HepG2 (cell line): ENCODE results near the gene IRF1. TPM values are rescaled to one million over a fixed set of nuclear protein-coding genes. Genes with fewer than 3 reads are reported as not detected.

Source experiments
- ATAC-seq: fragments of 200-7000 bp; cut with Tn5 transposase; 3 replicates; pipeline ENCODE4 v1.9.1; 2020; ENCODE audit warnings: mild to moderate bottlenecking, moderate library complexity
- BruUV-seq: library from RNA; stranded (reverse); fragments of 400-500 nt; replicated peaks from 2 replicates; lab custom pipeline; 2021; lab: Mats Ljungman, UMichigan
- CTCF ChIA-PET: fragments of 300-600 bp; formaldehyde crosslinking; extraction: SDS; loops from one replicate; lab custom pipeline; 2021; ENCODE audit warnings: low total read pairs, inconsistent platforms, low intra/inter-chr PET ratio; lab: Yijun Ruan, JAX
- POLR2A ChIA-PET: fragments of 350-600 bp; sonication (Branson Sonifier 250); formaldehyde crosslinking; loops from one replicate; lab custom pipeline; 2020; ENCODE audit warnings: antibody characterized with exemption, inconsistent platforms; lab: Yijun Ruan, JAX
- DNase-seq: peaks from one replicate; pipeline ENCODE4 v3.0.0-alpha.2; 2015; ENCODE audit warnings: low spot score
- FAIRE-seq: peaks from 3 replicates; lab custom pipeline; 2011; peaks lifted over from hg19 to GRCh38; lab: Jason Lieb, UNC
- H2AFZ ChIP-seq: one replicate; pipeline ENCODE4 v1.6.1; 2011; ENCODE audit warnings: low read length, inconsistent platforms
- H3K27ac ChIP-seq: fragments of 300-600 bp; 3 replicates; pipeline ENCODE4 v1.8.0; 2011; ENCODE audit warnings: mixed run types, mild to moderate bottlenecking, mixed read lengths, low read length, inconsistent platforms; ENCODE audit not compliant: insufficient read depth; ENCODE audit errors: extremely low read length
- H3K27me3 ChIP-seq, 2 experiments: fragments of 200-600 bp in 1 of 2; 2 replicates in 1 of 2; 3 replicates in 1 of 2; pipeline versions ENCODE4 v1.6.0 to v1.8.0; 2011; ENCODE audit warnings: low read length in 2 of 2, mild to moderate bottlenecking in 2 of 2, moderate library complexity in 2 of 2, inconsistent platforms in 1 of 2; ENCODE audit not compliant: insufficient read depth in 2 of 2, control insufficient read depth in 1 of 2
- H3K36me3 ChIP-seq, 2 experiments: fragments of 200-600 bp in 1 of 2; replicated peaks in 1 of 2; 2 replicates in 1 of 2; 3 replicates in 1 of 2; pipeline versions ENCODE4 v1.5.1 to v1.8.0; 2011; ENCODE audit warnings: low read length in 2 of 2, inconsistent platforms in 1 of 2; ENCODE audit not compliant: insufficient read depth in 2 of 2, control insufficient read depth in 1 of 2
- H3K4me1 ChIP-seq: 2 replicates; pipeline ENCODE4 v1.5.1; 2012; ENCODE audit warnings: low read length, inconsistent platforms; ENCODE audit not compliant: insufficient read depth
- H3K4me2 ChIP-seq: 2 replicates; pipeline ENCODE4 v1.6.0; 2011; ENCODE audit warnings: low read depth, low read length, inconsistent platforms
- H3K4me3 ChIP-seq, 3 experiments: fragments of 200-600 bp in 1 of 3; sonication (generic), shearing (Covaris generic) in 1 of 3; replicated peaks in 1 of 3; 2 replicates each; pipeline ENCODE4 v1.5.1; 2011 to 2016; ENCODE audit warnings: low read length in 3 of 3, inconsistent platforms in 2 of 3, low read depth in 2 of 3, mild to moderate bottlenecking in 2 of 3, control low read depth in 1 of 3, mixed read lengths in 1 of 3; ENCODE audit not compliant: insufficient read depth in 1 of 3
- H3K79me2 ChIP-seq: one replicate; pipeline ENCODE4 v1.6.1; 2011; ENCODE audit warnings: low read length, inconsistent platforms; ENCODE audit not compliant: insufficient read depth
- H3K9ac ChIP-seq: 2 replicates; pipeline ENCODE4 v1.6.0; 2011; ENCODE audit warnings: mild to moderate bottlenecking, low read depth, low read length, inconsistent platforms; ENCODE audit not compliant: insufficient read depth
- H3K9me3 ChIP-seq: 2 replicates; pipeline ENCODE4 v1.5.1; 2012; ENCODE audit warnings: mild to moderate bottlenecking, low read length
- H4K20me1 ChIP-seq: 2 replicates; pipeline ENCODE4 v1.6.0; 2011; ENCODE audit warnings: inconsistent platforms, mild to moderate bottlenecking, low read length, moderate library complexity; ENCODE audit not compliant: insufficient read depth
- CAMTA2 ChIP-seq: sonication (generic); formaldehyde crosslinking; IDR thresholded peaks from 2 replicates; pipeline ENCODE4 v1.4.0; 2020; ENCODE audit warnings: mild to moderate bottlenecking, missing genetic modification reagents, borderline replicate concordance
- HMG20A ChIP-seq: IDR thresholded peaks from 2 replicates; pipeline ENCODE4 v1.6.1; 2016; ENCODE audit warnings: borderline replicate concordance
- IKZF4 ChIP-seq: sonication (generic); formaldehyde crosslinking; IDR thresholded peaks from 2 replicates; pipeline ENCODE4 v1.5.1; 2020; ENCODE audit warnings: borderline replicate concordance, mild to moderate bottlenecking, low read depth, missing genetic modification reagents; ENCODE audit errors: not compliant biosample characterization
- KDM1A ChIP-seq: IDR thresholded peaks from 2 replicates; pipeline ENCODE4 v1.6.1; 2016; ENCODE audit warnings: missing compliant biosample characterization
- NONO ChIP-seq, 2 experiments: fragments of 450-650 bp in 1 of 2; sonication (generic) in 1 of 2; formaldehyde crosslinking in 1 of 2; IDR thresholded peaks in 1 of 2; conservative IDR thresholded peaks in 1 of 2; 2 replicates each; pipeline versions ENCODE4 v1.6.1 to v1.8.0; 2017 to 2022; ENCODE audit warnings: mild to moderate bottlenecking in 1 of 2, missing genetic modification reagents in 1 of 2, moderate library complexity in 1 of 2
- NR1H2 ChIP-seq: sonication (generic); formaldehyde crosslinking; IDR thresholded peaks from 2 replicates; pipeline ENCODE4 v1.8.1; 2022; ENCODE audit warnings: low read depth, missing genetic modification reagents, borderline replicate concordance
- PCBP2 ChIP-seq: fragments of 200-400 bp; formaldehyde crosslinking; optimal IDR thresholded peaks from 2 replicates; pipeline ENCODE3; 2018; ENCODE audit warnings: low read length, low read depth; ENCODE audit not compliant: poor library complexity, severe bottlenecking
- POLR2AphosphoS2 ChIP-seq: IDR thresholded peaks from 2 replicates; pipeline ENCODE4 v1.6.1; 2011; ENCODE audit warnings: low read depth, low read length, improper control_type of control experiment
- TBX3 ChIP-seq: fragments of 450-650 bp; IDR thresholded peaks from 2 replicates; pipeline ENCODE4 v1.6.1; 2017; ENCODE audit warnings: antibody characterized with exemption, mild to moderate bottlenecking, inconsistent platforms, borderline replicate concordance
- ZKSCAN5 ChIP-seq: sonication (generic); formaldehyde crosslinking; IDR thresholded peaks from 2 replicates; pipeline ENCODE4 v1.5.1; 2020; ENCODE audit warnings: mild to moderate bottlenecking, missing genetic modification reagents
- ZNF30 ChIP-seq: sonication (generic); formaldehyde crosslinking; IDR thresholded peaks from 2 replicates; pipeline ENCODE4 v1.5.0; 2020; ENCODE audit warnings: mild to moderate bottlenecking, missing genetic modification reagents
- ZNF329 ChIP-seq: sonication (generic); formaldehyde crosslinking; IDR thresholded peaks from 2 replicates; pipeline ENCODE4 v1.9.0; 2021; ENCODE audit warnings: low read depth, mild to moderate bottlenecking, missing genetic modification reagents
- ZNF333 ChIP-seq: sonication (generic); formaldehyde crosslinking; IDR thresholded peaks from 2 replicates; pipeline ENCODE4 v1.4.0; 2020; ENCODE audit warnings: mild to moderate bottlenecking, missing genetic modification reagents, borderline replicate concordance
- ZNF34 ChIP-seq: sonication (generic); formaldehyde crosslinking; IDR thresholded peaks from 2 replicates; pipeline ENCODE4 v1.4.0; 2020; ENCODE audit warnings: mild to moderate bottlenecking, missing genetic modification reagents, borderline replicate concordance
- ZNF362 ChIP-seq: sonication (generic); formaldehyde crosslinking; IDR thresholded peaks from 2 replicates; pipeline ENCODE4 v1.4.0; 2020; ENCODE audit warnings: missing genetic modification reagents, mild to moderate bottlenecking, borderline replicate concordance
- ZNF562 ChIP-seq: sonication (generic); formaldehyde crosslinking; IDR thresholded peaks from 2 replicates; pipeline ENCODE4 v1.8.0; 2022; ENCODE audit warnings: missing genetic modification reagents, borderline replicate concordance
- ZNF580 ChIP-seq: IDR thresholded peaks from 2 replicates; pipeline ENCODE4 v1.6.1; 2016; ENCODE audit warnings: low read depth, borderline replicate concordance
- WGBS: methylation state at CpG from one replicate; pipeline ENCODE4 v1.1.6; 2017; ENCODE audit warnings: low lambda C conversion rate; 5-methylcytosine and 5-hydroxymethylcytosine counted together
- in situ Hi-C: cut with HindIII; loops from 2 replicates; pipeline ENCODE4 v1.10.0; 2017; ENCODE audit warnings: low pct_unique_long_range_greater_than_20kb; ENCODE audit not compliant: extremely low pct_ligation_motif_present
- intact Hi-C: fragments of 100-400 bp; cut with micrococcal nuclease; formaldehyde crosslinking; loops from one replicate; pipeline ENCODE4 v1.10.0; 2022; ENCODE audit not compliant: unreplicated experiment
- polyA plus RNA-seq, 8 experiments: library from polyadenylated mRNA; depleted of rRNA in 3 of 8; stranded (reverse) in 7 of 8; unstranded in 1 of 8; fragments of >200 nt; fragmentation: Illumina TruSeq in 4 of 8; extraction: Trizol in 4 of 8; gene quantifications; 2 replicates each; pipeline versions ENCODE4 v1.2.1 to v1.2.3, GENCODE V29; 2011 to 2016; ENCODE audit warnings: low read depth in 4 of 8, missing spikeins in 1 of 8, mixed read lengths in 1 of 8; ENCODE audit not compliant: insufficient read depth in 1 of 8
- total RNA-seq, 5 experiments: library from RNA; depleted of rRNA; stranded (reverse); fragments of >200 nt; fragmentation: Illumina TruSeq; extraction: Trizol; gene quantifications; 2 replicates each; pipeline ENCODE4 v1.2.3, GENCODE V29; 2016; ENCODE audit warnings: low read depth in 1 of 5
- TF ChIP-seq, protein P1 (sequence below): sonication (generic); formaldehyde crosslinking; IDR thresholded peaks from 2 replicates; pipeline ENCODE4 v1.5.0; 2020; ENCODE audit warnings: mild to moderate bottlenecking, missing genetic modification reagents

IRF1 gene
- total and polyA plus RNA-seq, 2 of the 13 experiments (the other 11 are each of a cell fraction or from before 2014, with no cell fraction given) = 4.1 to 8.8 TPM

DNA sequence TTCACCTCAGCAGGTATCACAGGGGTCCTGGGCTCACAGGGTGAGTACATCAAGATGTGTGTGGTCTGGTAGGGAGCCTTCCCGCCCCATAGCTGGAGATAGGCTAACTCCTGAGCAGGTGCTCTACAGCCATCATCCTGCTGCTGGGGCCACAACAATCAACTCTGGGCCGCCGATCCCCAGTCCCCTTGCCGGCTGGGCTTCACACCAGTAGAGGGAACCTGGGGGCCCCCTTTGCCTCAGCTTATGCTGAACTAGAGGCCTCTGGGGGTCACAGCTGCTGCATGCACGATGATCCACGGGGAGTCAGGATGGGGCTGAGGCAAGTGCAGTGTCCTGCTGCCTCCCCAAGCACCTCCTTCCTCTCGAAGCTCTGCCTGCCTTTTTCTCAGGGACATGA is 46.5 kb downstream of the IRF1 start:
- H2AFZ ChIP-seq = no peak overlapping the region

DNA sequence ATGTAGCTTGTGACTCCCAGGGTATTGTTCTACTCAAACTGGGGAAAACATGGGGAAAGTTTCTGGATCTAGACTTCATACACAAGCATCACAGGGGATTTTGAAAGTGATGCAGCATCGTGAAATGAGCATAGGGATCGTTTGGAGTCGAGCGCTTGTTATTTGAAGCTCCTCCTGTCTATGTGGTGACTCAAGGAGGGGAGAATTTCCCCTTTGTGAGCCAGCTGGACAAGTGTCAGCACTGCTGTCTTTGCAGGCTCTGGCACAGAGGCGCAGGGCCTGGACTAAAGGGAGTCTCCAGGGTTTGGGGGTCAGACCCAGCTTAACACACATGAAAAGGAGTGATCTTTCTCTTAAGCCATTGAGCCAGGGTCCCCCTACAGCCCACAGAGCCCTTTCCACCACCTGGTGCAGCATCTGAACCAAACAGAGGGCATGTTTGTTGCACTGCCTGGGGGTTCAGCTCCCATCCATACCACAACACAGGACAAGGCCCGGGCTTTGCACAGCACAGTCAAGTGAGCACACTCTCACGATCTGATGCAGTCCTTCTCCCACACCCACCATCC is 51.0 kb downstream of the IRF1 start:
- Histone ChIP-seq H3K79me2 (no peaks in the 10 kb centered on the region), H3K9ac (no peak overlapping the region), H3K9me3 (no peaks in the 10 kb centered on the region), H3K4me3 (no peak overlapping the region), H4K20me1 (no peaks in the 10 kb centered on the region), H3K4me2 (no peak overlapping the region), H2AFZ (no peak overlapping the region), H3K27ac (no peak overlapping the region), H3K27me3 (no peaks in the 10 kb centered on the region), H3K4me1 (peaks cover 13% of the 10 kb centered on the region), H3K36me3 (no peaks in the 10 kb centered on the region)
- DNase-seq (no peak), FAIRE-seq (no peak), ATAC-seq (no peak)
- 84% methylated on average over 7 of the region's 7 CpGs for WGBS
- ChIA-PET POLR2A (no interaction called here), CTCF (no interaction called here)
- in situ Hi-C loops = no loop called here
- BruUV-seq = no TSS peak
- intact Hi-C loops = no loop called here
- TF ChIP-seq ZNF362 (CRISPR knock-in tag) (no peak), HMG20A (no peak), ZNF30 (CRISPR knock-in tag) (no peak), NR1H2 (CRISPR knock-in tag) (no peak), NONO (IDR thresholded peaks at IDR 0.05) (no peak), NONO (CRISPR knock-in tag; conservative IDR thresholded peaks at IDR 0.05) (no peak), ZNF562 (CRISPR knock-in tag) (no peak), CAMTA2 (CRISPR knock-in tag) (no peak), ZNF580 (CRISPR knock-in tag) (no peak), TBX3 (no peak), PCBP2 (no peak), KDM1A (no peak), ZNF333 (CRISPR knock-in tag) (no peak), ZKSCAN5 (CRISPR knock-in tag) (no peak)
- TF ChIP-seq, protein P1, sequence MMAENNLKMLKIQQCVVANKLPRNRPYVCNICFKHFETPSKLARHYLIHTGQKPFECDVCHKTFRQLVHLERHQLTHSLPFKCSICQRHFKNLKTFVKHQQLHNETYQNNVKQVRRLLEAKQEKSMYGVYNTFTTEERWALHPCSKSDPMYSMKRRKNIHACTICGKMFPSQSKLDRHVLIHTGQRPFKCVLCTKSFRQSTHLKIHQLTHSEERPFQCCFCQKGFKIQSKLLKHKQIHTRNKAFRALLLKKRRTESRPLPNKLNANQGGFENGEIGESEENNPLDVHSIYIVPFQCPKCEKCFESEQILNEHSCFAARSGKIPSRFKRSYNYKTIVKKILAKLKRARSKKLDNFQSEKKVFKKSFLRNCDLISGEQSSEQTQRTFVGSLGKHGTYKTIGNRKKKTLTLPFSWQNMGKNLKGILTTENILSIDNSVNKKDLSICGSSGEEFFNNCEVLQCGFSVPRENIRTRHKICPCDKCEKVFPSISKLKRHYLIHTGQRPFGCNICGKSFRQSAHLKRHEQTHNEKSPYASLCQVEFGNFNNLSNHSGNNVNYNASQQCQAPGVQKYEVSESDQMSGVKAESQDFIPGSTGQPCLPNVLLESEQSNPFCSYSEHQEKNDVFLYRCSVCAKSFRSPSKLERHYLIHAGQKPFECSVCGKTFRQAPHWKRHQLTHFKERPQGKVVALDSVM (CRISPR knock-in tag) = no peak

More for the DNA sequence above, 46.5 kb downstream of the IRF1 start:
- in situ Hi-C loops = no loop called here
- Histone ChIP-seq H3K4me1 (no peaks in the 10 kb centered on the region), H3K27me3 (no peaks in the 10 kb centered on the region), H3K9me3 (no peaks in the 10 kb centered on the region), H3K79me2 (no peaks in the 10 kb centered on the region), H4K20me1 (no peaks in the 10 kb centered on the region), H3K4me3 (no peak overlapping the region), H3K27ac (no peak overlapping the region), H3K36me3 (no peaks in the 10 kb centered on the region), H3K9ac (no peak overlapping the region), H3K4me2 (no peak overlapping the region)
- DNase-seq = no peak
- TF ChIP-seq IKZF4 (CRISPR knock-in tag) = no peak
- TF ChIP-seq ZNF329 (CRISPR knock-in tag) = no peak
- TF ChIP-seq ZNF34 = no peak
- no peak for TF ChIP-seq POLR2AphosphoS2
- ATAC-seq = no peak
- no peak for FAIRE-seq
- CTCF ChIA-PET = no interaction called here
- 69% methylated on average over 5 of the region's 7 CpGs for WGBS
- no TSS peak for BruUV-seq
- intact Hi-C loops = no loop called here
- POLR2A ChIA-PET = no interaction called here
